Measurements from ENCODE around the gene AHCYL2.

The AHCYL2 gene

GRCh38 chr7:129385116-129385515 is 160.3 kb downstream of the AHCYL2 start:
- Histone ChIP-seq H3K4me2 (ENCODE audit: low read depth, low read length, poor library complexity, severe bottlenecking) (no peak overlapping the region), H3K9ac (ENCODE audit: low read length) (no peak overlapping the region), H3K9me2 (replicated peaks; ENCODE audit: insufficient read depth, low read length) (no peaks in the 10 kb centered on the region)

GRCh38 chr7:129385598-129385997 is 160.8 kb downstream of the AHCYL2 start:
- no peaks in the 10 kb centered on the region for H3K9me2 ChIP-seq (replicated peaks; ENCODE audit: insufficient read depth, low read length)
- TF ChIP-seq EZH2phosphoT487 (conservative IDR thresholded peaks at IDR 0.05; ENCODE audit: low read length) (no peak), CTCF (IDR thresholded peaks at IDR 0.05; ENCODE audit: insufficient read depth, low read length, poor library complexity, severe bottlenecking) (no peak)
- no peak overlapping the region for H3K4me3 ChIP-seq (ENCODE audit: insufficient read depth, low read length, poor library complexity, severe bottlenecking)
- H3K79me2 ChIP-seq (ENCODE audit: insufficient read depth, low read length) = no peaks in the 10 kb centered on the region
- no peaks in the 10 kb centered on the region for H3K36me3 ChIP-seq (ENCODE audit: low read length)
- no peaks in the 10 kb centered on the region for H3K27me3 ChIP-seq (ENCODE audit: low read length)
- H3K9ac ChIP-seq (ENCODE audit: low read length) = no peak overlapping the region
- no peak overlapping the region for H3K4me2 ChIP-seq (ENCODE audit: low read depth, low read length, poor library complexity, severe bottlenecking)
- no peaks in the 10 kb centered on the region for H3K9me3 ChIP-seq (ENCODE audit: insufficient read depth, low read length)
- H3F3A ChIP-seq (ENCODE audit: insufficient read depth) = no peaks in the 10 kb centered on the region
- no peaks in the 10 kb centered on the region for H4K20me1 ChIP-seq (ENCODE audit: low read depth, low read length)
- H2AFZ ChIP-seq (ENCODE audit: low read depth, low read length, severe bottlenecking) = no peak overlapping the region
- H3K27ac ChIP-seq (ENCODE audit: low read depth, low read length) = no peak overlapping the region

More at GRCh38 chr7:129385116-129385515, 160.3 kb downstream of the AHCYL2 start:
- Histone ChIP-seq H3K79me2 (ENCODE audit: insufficient read depth, low read length) (no peaks in the 10 kb centered on the region), H3K4me3 (ENCODE audit: insufficient read depth, low read length, poor library complexity, severe bottlenecking) (no peak overlapping the region), H3K36me3 (ENCODE audit: low read length) (no peaks in the 10 kb centered on the region), H3K27ac (ENCODE audit: low read depth, low read length) (no peak overlapping the region), H3F3A (ENCODE audit: insufficient read depth) (no peaks in the 10 kb centered on the region), H4K20me1 (ENCODE audit: low read depth, low read length) (no peaks in the 10 kb centered on the region), H3K27me3 (ENCODE audit: low read length) (no peaks in the 10 kb centered on the region), H2AFZ (ENCODE audit: low read depth, low read length, severe bottlenecking) (no peak overlapping the region), H3K9me3 (ENCODE audit: insufficient read depth, low read length) (no peaks in the 10 kb centered on the region)
- TF ChIP-seq CTCF (IDR thresholded peaks at IDR 0.05; ENCODE audit: insufficient read depth, low read length, poor library complexity, severe bottlenecking) (no peak), EZH2phosphoT487 (conservative IDR thresholded peaks at IDR 0.05; ENCODE audit: low read length) (no peak)

GRCh38 chr7:129386506-129386905 is 161.7 kb downstream of the AHCYL2 start:
- H3K9me2 ChIP-seq (replicated peaks; ENCODE audit: insufficient read depth, low read length) = no peaks in the 10 kb centered on the region
- no peak overlapping the region for H3K27ac ChIP-seq (ENCODE audit: low read depth, low read length)
- no peaks in the 10 kb centered on the region for H3K79me2 ChIP-seq (ENCODE audit: insufficient read depth, low read length)
- H3K27me3 ChIP-seq (ENCODE audit: low read length) = no peaks in the 10 kb centered on the region
- H3K36me3 ChIP-seq (ENCODE audit: low read length) = no peaks in the 10 kb centered on the region
- no peak overlapping the region for H2AFZ ChIP-seq (ENCODE audit: low read depth, low read length, severe bottlenecking)
- no peaks in the 10 kb centered on the region for H3K9me3 ChIP-seq (ENCODE audit: insufficient read depth, low read length)
- no peak overlapping the region for H3K4me2 ChIP-seq (ENCODE audit: low read depth, low read length, poor library complexity, severe bottlenecking)
- no peaks in the 10 kb centered on the region for H3F3A ChIP-seq (ENCODE audit: insufficient read depth)
- H3K4me3 ChIP-seq (ENCODE audit: insufficient read depth, low read length, poor library complexity, severe bottlenecking) = no peak overlapping the region
- H4K20me1 ChIP-seq (ENCODE audit: low read depth, low read length) = no peaks in the 10 kb centered on the region
- no peak overlapping the region for H3K9ac ChIP-seq (ENCODE audit: low read length)
- TF ChIP-seq CTCF (IDR thresholded peaks at IDR 0.05; ENCODE audit: insufficient read depth, low read length, poor library complexity, severe bottlenecking) (no peak), EZH2phosphoT487 (conservative IDR thresholded peaks at IDR 0.05; ENCODE audit: low read length) (no peak)

All from SU-DHL-6 (cell line).